Mammary epithelial cell (primary cell): Measurements from ENCODE around the gene BICRA.

Source experiments
- EZH2 ChIP-seq: IDR thresholded peaks from 2 replicates; pipeline ENCODE4 v1.6.1; 2012; ENCODE audit warnings: low read length, inconsistent platforms, borderline replicate concordance
- TF ChIP-seq, protein P1 (sequence below), 2 donors: IDR thresholded peaks in 1 of 2; conservative IDR thresholded peaks in 1 of 2; 2 replicates each; pipeline ENCODE4 v1.5.1; 2011 to 2012; ENCODE audit warnings: inconsistent platforms in 2 of 2, low read length in 2 of 2, mild to moderate bottlenecking in 2 of 2, control low read depth in 1 of 2, low read depth in 1 of 2; ENCODE audit not compliant: insufficient read depth in 1 of 2; ENCODE audit errors: extremely low read depth in 1 of 2

DNA sequence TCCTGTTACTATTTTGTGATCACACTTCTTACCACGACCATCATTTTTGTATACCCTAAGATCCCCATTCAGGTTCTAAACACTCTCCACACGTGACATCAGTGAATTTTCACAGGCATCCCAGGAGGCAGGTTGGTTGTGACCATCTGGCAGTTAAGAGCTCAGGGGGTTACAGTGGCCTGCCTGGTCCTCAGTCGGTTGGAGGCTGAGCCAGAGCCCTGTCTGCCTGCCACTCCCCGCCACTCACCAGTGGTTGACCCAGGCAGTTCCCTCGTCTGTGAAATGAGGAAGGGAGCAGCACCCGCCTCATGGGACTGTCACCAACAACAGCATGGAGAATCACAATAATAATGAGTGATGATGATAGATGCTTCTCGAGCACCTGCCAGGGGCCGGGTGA is 67.9 kb downstream of the BICRA start:
- TF ChIP-seq EZH2 = no peak
- TF ChIP-seq, protein P1, sequence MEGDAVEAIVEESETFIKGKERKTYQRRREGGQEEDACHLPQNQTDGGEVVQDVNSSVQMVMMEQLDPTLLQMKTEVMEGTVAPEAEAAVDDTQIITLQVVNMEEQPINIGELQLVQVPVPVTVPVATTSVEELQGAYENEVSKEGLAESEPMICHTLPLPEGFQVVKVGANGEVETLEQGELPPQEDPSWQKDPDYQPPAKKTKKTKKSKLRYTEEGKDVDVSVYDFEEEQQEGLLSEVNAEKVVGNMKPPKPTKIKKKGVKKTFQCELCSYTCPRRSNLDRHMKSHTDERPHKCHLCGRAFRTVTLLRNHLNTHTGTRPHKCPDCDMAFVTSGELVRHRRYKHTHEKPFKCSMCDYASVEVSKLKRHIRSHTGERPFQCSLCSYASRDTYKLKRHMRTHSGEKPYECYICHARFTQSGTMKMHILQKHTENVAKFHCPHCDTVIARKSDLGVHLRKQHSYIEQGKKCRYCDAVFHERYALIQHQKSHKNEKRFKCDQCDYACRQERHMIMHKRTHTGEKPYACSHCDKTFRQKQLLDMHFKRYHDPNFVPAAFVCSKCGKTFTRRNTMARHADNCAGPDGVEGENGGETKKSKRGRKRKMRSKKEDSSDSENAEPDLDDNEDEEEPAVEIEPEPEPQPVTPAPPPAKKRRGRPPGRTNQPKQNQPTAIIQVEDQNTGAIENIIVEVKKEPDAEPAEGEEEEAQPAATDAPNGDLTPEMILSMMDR (conservative IDR thresholded peaks at IDR 0.05 in 1 of 2, IDR thresholded peaks at IDR 0.05 in 1 of 2; ENCODE audit: extremely low read depth in 1 of 2, insufficient read depth in 1 of 2, low read depth in 1 of 2, low read length in 2 of 2) = no peak
